Fibroblast of skin of right quadriceps (primary cell): ENCODE measurements around the gene TRPC4.

Experiments
- DNase-seq: peaks from one replicate; pipeline ENCODE4 v3.0.0-alpha.2; 2013

Gene TRPC4

DNA sequence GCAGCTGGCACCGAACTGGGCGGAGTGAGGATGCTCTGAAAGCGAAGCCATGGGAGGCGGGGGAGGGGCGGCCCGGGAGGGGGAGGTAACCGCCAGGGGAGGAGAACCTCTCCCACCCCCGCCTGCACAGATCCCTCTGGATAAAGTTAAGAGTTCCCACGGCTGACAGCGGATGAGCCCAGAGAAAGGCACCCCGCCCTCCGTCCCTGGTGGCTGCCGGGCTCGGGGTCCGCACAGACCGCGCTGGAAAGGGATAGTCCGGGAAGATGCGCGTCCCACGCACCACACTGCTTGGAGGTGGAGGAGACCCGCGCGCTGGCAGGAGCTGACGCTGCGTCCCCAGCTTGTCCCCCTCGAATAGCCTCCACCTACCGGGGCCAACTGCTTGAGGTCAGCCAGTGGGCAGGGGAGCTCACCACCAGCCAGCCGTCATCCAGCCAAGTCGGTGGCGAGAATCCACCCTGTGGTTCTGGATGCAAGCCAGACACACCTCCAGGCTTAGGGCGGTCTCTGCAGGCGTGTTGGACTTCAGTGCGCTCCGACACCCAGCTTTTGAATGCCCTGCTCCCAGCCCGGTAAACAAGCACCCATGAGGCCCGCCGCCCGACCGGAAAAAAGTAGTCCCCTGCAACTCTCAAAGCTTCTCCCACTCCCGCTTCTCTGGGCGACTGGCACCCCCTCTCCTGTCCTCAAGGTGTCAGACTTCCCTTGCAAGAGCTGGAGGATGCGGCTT is at the start of gene TRPC4:
TSS of gene TRPC4 (minus strand) at position 17 of the 733 bp plus-strand sequence. CDS start 86,439 bp downstream, outside the sequence.
- peak; percentile 86 for DNase-seq

DNA sequence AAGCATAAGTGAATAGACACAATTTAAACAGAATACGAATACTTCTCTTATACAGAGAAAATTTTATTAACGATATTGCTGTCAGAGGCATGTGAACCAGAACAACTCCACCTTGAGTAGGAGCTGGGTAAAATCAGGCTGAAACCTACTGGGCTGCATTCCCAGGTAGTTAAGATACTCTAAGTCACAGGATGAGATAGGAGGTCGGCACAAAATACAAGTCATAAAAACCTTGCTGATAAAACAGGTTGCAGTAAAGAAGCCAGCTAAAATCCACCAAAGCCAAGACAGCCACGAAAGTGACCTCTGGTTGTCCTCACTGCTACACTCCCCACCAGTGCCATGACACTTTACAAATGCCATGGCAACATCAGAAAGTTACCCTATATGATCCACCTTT is 49.2 kb upstream of the TRPC4 start:
- DNase-seq: no peak

DNA sequence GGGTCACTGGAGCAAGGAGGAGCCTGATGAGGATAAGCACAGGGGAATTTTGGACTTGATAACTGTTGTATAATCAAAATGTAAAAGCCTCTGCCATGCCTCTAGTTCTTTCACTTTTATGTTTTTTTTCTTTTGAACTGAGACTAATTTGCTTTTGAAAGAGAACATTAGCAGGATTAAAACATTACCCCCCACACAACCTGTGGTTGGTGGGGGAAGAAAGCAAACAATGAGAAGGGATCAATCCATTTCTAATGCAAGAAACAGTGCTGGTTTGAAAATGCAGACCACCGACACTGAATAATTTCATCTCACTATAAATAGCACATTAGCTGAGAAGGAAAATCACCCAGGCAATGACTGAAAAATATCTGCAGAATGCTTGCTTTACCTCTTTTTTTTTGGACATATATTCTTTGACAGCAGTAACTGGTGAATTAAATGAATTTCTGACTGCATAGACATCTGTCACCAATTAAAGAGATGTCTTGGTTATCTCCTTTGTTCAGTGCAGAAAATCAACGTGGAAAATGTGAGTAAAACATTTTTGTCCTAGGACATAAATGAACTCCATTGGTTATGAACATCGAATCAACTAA is 48.6 kb upstream of the TRPC4 start:
- DNase-seq: peak; percentile 16

DNA sequence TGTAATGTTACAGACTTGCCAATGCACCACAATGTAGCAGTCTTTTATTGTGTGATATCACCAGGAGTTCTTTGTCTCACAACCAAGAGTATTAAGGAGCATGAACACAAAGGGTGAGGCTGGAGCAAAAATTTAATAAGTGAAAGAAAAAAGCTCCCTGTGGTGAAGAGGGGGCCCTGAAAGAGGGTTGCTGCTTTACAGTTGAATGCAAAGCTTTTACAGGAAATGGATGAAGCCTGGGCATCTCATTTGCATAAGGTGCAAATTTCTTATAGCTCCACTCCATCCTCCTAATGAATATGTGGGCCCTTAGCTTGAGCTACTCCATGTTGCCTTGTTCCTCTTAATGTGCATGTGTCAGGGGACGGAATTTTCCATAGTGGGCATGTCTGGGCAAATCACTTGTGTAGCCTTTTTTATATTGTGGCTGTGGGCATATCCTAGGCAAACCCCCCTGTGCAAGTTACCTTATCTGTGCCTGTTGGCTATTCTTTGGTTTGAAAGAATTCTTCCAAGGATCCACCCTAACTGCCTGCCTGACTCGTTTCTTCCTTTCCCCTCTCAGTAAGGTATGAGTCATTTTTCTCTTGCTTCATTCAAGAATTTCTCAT is 45.3 kb upstream of the TRPC4 start:
- peak; percentile 9 for DNase-seq

DNA sequence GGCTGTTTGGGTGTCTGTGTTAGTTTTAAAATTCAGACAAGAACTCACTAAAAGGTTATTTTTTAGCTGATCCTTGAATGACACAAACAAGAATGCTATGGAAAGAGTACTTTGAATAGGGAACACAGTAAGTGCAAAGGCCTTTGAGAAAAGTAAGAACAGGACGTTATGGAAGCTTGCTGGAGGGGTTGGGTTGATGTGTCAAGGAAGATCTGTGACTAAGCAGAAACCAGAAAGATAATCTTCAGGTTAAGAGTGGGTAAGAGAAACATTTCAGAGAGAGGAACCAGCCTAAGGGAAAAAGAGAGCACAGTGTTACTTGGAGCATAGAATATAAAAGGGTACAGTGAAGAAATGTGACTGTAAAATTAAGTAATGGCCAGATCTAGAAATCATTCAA is 41.2 kb upstream of the TRPC4 start:
- no peak for DNase-seq

DNA sequence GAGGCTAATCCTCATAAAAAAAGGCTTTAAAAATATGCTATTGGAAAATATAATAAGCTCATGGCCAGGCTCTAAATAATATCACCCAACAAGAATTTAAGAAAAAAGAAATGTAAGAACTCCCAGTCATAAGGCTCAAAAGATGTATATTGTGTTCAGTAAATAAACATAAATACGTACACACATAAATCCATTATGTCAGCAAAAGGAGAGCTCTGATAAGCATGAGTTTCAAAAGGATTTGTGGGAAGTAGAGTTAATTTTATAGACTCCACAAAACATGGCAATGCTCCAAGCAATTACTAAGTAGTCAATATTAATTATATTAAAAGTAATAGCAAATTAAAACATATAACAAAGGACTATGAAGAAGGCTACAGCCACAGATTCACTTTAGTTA is 37.3 kb upstream of the TRPC4 start:
- DNase-seq: no peak

DNA sequence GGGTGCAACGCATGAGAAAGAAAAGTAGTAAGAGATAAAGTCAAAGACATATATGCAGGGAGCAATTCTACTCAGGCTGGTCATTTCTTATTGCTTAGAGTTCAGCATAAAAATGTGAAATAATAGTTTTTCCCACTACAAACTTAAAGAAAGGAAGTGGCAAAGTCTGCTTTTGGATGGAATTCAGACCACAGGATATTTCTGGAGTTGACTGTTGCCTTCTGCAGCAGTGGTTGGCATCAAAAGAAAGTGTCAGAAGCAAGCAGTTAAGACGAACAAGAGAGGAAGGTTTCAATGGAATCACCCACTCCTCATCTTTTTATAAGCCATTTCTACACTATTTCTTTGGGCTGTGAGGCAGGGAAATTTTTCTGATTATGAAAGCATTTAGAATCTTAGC is 36.2 kb upstream of the TRPC4 start:
- no peak for DNase-seq

DNA sequence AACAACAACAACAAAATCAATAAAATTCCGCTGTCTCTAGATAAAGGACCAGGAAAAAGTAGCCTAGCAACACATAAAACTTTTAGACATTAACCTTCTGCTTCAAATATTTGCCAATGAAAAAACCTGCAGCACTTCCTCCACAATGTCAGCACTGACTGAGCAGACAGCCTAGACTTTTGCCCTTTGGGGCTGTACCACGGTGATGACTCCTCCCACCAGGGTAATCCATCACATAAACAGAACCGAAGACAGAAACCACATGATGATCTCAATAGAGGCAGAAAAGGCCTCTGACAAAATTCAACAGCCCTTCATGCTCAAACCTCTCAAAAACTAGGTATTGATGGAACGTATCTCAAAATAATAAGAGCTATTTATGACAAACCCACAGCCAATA is 30.2 kb upstream of the TRPC4 start:
- no peak for DNase-seq

DNA sequence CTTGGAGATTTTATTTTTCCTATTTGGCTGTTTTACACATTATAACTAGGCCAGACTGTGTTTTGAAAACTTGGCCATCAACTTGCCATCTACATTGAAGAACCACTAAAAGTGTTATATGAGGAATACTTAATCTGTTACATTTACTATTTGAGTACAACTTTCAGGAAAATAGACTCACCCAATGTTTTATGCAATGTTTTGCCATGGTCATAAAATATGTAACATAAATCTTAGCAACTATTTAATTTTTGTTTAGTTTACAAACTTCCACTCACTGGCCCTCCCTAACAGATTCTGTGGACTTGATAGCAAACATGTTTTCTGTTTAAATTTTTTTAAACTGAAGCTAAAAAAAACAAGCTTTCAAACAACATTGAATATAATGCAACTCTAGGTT is 23.7 kb upstream of the TRPC4 start:
- no peak for DNase-seq

DNA sequence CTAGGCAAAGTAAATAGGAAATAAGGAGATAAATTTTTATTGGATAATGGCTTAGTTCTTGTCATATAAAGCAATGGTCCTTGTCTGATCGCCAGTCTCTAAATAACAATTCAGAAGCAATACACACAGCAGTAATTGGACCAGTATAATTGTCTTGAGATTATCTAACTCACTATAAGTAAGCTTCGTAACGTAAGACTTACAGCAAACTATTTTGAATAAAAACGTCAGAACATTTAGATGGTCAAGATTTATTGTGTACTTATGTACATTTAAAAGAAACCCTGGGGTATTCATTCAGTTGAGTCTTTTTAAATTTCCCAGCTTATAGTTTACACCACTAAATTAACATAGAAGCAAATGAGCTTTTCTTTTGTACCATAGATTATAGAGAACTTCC is 20.2 kb upstream of the TRPC4 start:
- no peak for DNase-seq

DNA sequence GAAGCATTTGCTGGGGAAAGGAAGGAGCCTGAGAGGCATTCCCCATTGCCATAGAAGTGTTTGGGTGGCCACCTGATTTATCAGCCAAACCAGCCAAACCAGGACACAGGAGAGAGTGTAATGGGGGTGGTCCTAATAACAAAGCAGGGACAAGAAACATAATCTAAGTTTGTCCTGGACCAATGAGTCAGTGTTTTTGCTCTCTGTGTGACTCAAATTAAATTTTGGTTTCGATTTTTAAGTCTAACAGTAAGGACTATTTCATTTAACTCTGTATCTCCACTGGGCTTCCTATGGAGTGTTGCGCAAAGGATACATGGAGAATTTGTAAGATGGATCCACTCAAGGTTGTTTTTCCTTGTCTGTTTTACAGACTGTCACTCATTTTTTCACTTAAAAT is 19.5 kb upstream of the TRPC4 start:
- no peak for DNase-seq

DNA sequence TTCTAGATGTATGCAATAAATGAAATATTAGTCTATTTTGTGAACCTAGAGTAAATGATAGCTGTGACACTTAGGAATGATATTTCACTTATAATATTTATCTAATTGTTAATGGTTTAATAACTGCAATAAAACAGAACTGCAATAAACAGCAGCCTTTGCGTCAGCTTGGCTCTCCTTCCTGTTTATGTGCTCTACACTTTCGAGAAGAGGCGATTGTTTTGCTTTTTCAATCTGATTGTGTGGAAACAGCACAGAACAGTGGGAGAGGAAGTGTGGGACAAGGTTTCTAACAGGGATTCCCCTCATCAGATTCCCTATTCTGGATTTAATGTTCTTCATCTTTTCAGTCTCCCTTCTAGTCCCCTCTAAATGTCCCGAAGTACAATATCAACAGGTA is 17.3 kb upstream of the TRPC4 start:
- no peak for DNase-seq

DNA sequence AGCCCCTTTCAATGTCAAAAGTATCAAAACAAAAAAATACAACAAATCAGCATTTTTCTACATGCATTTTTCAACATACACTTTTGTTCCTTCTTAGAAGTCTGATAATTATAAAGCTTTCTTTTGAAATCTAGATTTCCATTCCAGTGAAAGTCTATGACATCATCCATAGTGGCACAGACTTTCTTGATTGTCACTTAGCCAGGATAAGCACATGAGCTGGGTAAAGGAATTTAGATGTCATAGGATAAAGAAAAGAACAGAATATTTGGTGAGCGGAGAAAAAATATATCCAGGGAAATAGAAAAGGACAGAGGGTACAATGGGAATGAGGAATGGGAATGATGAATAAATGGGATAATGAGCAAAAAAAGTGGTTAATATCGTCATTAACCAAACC is 15.1 kb upstream of the TRPC4 start:
- no peak for DNase-seq

DNA sequence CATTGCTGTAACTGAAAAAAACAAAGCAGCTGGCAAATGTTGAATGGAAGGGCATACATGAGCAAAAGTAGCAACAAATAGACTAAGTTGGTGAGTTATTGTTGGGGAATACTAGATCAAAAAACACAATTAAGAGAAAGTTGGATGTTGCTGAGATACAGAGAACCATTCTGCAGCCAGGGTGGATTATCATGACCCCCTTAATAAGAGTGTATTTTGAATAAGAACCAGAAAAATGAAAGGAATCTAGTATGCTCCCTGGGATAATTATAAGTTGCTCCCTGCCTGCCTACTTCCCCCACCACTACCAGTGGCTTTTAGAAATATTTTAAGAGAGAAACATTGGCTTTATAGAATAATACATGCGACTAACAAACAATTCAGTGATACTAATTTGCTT is 14.5 kb upstream of the TRPC4 start:
- no peak for DNase-seq

DNA sequence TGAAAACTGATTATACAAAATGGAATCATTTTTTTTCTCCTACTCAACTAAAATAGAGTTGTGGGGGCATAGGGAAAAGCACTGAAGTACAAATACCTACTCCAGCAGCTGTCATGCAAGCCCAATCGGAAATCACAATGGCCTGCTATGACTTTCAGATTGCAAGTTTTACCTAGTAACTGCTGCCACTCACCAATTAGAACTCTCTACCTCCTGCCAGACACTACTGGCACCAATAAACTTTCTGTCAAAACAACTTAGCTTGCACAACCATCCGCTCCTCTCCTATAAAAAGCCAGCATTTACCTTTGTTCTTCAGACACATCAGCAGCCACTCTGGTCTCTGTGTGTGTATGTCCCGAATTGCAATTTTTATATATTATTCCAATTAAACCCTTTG is 9.3 kb upstream of the TRPC4 start:
- DNase-seq: no peak

DNA sequence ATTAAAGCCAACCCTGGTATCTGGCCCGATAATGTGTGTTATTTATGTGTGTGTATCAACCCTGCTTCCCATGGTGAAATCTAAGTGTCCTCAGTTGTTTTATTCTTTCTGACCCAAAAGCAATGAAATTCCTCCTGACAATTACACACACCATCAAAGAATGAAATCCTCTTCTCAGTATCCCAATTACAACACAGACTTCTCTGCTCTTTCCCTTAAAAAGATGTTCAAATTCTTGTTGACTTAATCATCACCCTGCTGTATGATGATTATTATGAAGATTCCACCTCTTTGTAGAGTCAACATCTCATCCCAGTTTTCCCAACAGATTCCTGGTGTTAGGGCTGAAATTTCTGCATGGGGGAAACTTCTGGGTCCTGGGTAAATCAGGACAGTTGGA is 8.9 kb upstream of the TRPC4 start:
- peak; percentile 78 for DNase-seq

DNA sequence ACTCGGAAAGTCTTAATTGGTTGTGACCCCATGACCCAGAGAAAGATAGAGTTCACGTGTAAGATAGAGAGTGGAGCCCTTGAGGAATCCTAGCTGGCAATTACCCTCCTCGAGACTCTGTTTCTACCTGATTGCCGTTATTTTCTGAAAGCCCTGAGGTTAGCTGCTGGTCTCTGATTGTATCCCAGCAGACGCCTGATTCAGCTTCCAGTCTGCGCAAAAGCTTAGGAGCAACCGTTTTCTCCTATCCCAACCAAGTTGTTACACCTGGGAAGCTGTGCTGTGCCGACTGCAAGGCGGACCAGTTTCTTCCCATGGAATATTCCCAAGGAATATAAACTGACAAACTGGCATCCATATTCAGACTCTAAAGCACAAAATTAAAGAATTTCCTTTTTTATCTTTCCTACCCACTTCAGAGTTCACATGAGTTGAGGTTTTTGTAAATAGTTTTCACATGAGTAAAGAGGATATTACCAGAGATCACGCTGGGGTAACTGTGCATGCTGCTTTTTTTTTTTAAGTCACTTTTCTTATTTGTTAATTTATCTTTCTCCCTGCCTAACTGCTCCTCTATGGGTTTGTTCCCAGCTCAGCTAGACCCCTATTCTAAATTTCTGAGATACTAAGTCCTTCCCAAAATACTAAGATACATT is 1.5 kb upstream of the TRPC4 start:
- DNase-seq: peak; percentile 77

DNA sequence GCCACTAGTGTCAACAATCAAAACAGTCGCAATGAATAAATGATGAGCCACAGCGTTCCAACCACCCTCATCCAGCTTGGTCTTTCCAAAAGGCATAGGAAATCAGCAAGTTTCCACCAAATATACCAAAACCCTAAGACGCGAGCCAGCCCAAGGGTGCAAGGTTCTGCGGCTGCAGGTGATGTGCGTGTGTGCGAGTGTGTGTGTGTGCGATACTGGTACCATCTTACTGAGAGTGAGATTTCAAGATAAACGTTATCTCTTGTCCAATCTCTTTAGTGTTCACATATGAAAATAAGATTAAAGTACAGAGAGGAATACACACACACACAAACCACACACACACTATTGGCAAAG is 895 bp upstream of the TRPC4 start:
- DNase-seq: no peak

DNA sequence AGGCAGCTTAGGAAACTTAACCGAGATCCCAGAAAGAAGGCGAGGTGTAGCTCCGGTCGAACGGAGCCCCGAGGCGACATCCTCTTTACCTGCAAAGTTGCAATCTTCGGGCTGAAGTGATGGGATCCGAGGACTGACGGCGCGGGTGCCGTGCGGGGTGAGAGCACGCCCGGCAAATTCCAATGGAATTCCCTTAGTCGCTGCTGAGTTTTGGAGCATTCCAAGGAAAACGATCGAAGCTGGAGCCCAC is 141 bp downstream of the TRPC4 start:
- DNase-seq: no peak

DNA sequence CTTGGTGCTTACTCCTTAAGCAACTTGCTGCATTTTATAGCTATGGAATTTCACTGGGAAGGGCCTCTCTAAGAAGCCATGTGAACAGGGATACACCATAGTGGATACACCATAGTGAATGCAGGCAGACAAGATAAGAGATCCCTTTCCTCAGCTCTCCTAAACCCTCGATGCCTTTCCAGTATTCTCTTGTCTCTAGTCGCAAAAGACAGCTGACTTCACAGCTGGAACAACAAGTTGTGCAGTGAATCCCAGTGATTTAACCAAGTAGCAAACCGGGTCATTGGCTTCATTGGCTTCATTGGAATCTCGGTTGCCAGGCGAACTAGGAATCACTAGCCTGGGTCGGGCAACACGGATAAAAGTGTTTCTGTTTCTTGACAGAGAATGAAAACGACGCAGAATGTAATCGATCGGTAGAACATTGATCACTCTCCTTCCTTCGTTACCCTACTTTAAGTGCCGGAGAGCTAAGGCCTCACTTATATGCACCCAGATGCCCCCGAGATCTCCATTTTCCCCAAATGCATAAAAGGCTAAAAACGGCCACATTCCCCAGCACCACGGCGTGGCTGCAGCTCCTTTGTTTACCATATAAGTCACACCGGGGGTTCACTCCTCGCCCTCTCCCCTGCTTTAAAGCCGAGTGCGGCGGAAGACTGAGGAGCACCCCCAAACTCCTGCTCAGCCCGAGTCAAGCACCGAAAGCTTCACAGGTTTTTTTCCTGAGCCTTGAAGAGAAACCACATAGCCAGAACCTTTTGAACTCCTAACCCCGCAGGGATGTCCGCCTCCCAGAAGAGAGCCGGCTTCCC is 674 bp downstream of the TRPC4 start:
- DNase-seq: peak; percentile 66

DNA sequence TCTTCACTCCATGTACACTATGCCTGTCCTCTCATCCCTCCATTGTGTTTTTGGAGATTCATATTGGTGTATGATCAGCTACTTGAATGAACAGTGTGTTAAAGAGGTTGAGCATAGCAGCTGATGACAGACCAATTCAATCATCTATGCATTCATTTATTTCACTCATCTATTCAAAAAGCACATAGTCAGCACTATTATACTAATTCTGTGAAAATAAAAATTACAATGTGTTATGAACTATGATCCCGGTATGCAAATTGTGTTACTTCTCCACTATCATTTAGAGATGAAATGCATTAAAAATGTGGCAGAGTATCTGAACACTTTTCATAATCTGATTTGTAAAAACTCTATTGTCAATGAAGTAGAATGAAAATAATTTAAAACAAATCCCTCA is 5.9 kb downstream of the TRPC4 start:
- no peak for DNase-seq

DNA sequence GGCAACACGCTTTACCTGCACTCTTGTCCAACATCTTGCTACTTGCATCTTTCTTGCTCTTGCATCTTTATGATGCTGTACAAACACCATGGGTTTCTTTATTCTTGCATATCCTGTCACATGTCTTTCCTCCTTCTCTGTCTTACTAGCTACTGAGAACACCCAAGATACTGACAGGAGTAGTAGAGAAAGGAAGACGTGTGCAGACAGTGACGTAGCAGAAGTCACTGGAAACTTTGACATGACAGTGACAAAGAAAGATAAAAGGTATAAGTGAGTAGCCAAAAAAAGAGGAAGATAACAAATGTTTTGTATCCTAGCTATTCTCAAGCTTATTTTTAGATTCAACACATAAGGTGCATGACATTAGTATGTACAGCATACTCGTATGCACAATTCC is 34.2 kb downstream of the TRPC4 start:
- DNase-seq: no peak

DNA sequence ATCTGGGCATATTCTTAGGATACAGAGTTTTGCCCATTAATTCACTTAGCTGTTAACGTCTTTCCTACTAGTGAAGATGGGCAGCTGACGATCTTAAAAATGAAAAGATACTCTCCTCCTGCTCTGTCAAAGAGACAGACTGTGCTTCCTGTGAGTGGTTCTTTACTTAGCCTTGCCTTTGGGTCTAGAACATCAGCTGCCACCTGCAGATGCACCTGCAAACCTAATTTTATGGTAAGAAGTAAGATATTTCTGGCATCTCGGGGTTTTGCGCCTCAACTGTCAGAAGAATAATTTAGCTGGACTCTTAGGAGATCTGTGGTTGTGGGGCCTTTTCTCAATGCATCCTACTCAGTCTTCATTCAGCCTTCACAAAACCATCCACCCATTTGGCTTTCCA is 36.2 kb downstream of the TRPC4 start:
- DNase-seq: no peak

DNA sequence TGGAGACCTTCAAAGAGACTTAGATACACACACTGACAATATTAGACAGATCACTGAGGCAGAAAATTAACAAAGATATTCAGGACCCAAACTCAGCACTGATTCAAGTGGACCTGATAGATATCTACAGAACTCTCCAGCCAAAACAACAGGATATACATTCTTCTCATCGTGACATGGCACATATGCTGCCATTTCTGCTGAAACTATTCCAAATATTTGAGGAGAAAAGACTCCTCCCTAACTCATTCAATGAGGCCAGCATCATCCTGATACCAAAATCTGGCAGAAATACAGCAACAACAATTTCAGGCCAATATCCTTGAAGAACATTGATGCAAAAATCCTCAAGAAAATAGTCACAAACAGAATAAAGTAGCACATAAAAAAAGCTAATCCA is 53.3 kb downstream of the TRPC4 start:
- peak; percentile 8 for DNase-seq
